ENCODE results near the gene MTRR.

- TF ChIP-seq, protein P1, sequence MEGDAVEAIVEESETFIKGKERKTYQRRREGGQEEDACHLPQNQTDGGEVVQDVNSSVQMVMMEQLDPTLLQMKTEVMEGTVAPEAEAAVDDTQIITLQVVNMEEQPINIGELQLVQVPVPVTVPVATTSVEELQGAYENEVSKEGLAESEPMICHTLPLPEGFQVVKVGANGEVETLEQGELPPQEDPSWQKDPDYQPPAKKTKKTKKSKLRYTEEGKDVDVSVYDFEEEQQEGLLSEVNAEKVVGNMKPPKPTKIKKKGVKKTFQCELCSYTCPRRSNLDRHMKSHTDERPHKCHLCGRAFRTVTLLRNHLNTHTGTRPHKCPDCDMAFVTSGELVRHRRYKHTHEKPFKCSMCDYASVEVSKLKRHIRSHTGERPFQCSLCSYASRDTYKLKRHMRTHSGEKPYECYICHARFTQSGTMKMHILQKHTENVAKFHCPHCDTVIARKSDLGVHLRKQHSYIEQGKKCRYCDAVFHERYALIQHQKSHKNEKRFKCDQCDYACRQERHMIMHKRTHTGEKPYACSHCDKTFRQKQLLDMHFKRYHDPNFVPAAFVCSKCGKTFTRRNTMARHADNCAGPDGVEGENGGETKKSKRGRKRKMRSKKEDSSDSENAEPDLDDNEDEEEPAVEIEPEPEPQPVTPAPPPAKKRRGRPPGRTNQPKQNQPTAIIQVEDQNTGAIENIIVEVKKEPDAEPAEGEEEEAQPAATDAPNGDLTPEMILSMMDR (conservative IDR thresholded peaks at IDR 0.05; ENCODE audit: low read depth, low read length) = no peak
- no peak for TF ChIP-seq EZH2 (IDR thresholded peaks at IDR 0.05; ENCODE audit: low read length, unreplicated experiment)
- TF ChIP-seq EZH2phosphoT487 (IDR thresholded peaks at IDR 0.05; ENCODE audit: borderline replicate concordance, low read length) = no peak
Measured at GRCh38 chr5:7823594-7823993, 45.4 kb upstream of the MTRR start.
